NCI-H460 (cell line): Measurements from ENCODE around the gene TBCB. TPM values are rescaled to one million over a fixed set of nuclear protein-coding genes. Genes with fewer than 3 reads are reported as not detected.
"Not testable (repeated sequence)": the region's sequence is repeated elsewhere in the genome, so short reads cannot be mapped to it uniquely, and the experiment has no call there.

Source experiments
- DNase-seq: peaks from one replicate; pipeline ENCODE4 v3.0.0-alpha.2; 2016; ENCODE audit warnings: low read depth; ENCODE audit errors: extremely low read depth
- polyA plus RNA-seq: library from polyadenylated mRNA; depleted of rRNA; stranded (reverse); fragments of >200 nt; gene quantifications from 2 replicates; pipeline ENCODE4 v1.2.3, GENCODE V29; 2014; cell fraction: nucleus; rRNA removed
- total RNA-seq: library from RNA; depleted of rRNA; stranded (reverse); fragments of >200 nt; shearing (Covaris generic); gene quantifications from 2 replicates; pipeline ENCODE4 v1.2.3, GENCODE V29; 2014; rRNA removed

TBCB gene
- 147 and 154 TPM in 2 replicates for total RNA-seq
- 236 and 259 TPM in 2 replicates for polyA plus RNA-seq

- no peak for DNase-seq
Observed at GRCh38 chr19:36115453-36116343, at the start of gene TBCB. Gene TBCB (plus strand): TSS chr19:36115468. CDS start chr19:36115561, 93 bp downstream.

GRCh38 chr19:36067681-36068080 lies 47.6 kb upstream of the TBCB start:
- DNase-seq: no peak

GRCh38 chr19:36068810-36069499 lies 46.3 kb upstream of the TBCB start:
- DNase-seq: not testable (repeated sequence)

- DNase-seq: no peak
Observed at GRCh38 chr19:36072081-36072480, 43.2 kb upstream of the TBCB start.

GRCh38 chr19:36073121-36073876 lies 42.0 kb upstream of the TBCB start:
- DNase-seq: no peak

- DNase-seq: no peak
Observed at GRCh38 chr19:36079389-36079945, 35.8 kb upstream of the TBCB start.

- DNase-seq: no peak
Observed at GRCh38 chr19:36081385-36081784, 33.9 kb upstream of the TBCB start.

GRCh38 chr19:36081894-36082293 lies 33.4 kb upstream of the TBCB start:
- no peak for DNase-seq

GRCh38 chr19:36082916-36083315 lies 32.4 kb upstream of the TBCB start:
- no peak for DNase-seq

GRCh38 chr19:36084231-36085009 lies 30.8 kb upstream of the TBCB start:
- no peak for DNase-seq

GRCh38 chr19:36086326-36086725 lies 28.9 kb upstream of the TBCB start:
- no peak for DNase-seq

GRCh38 chr19:36089847-36090246 lies 25.4 kb upstream of the TBCB start:
- no peak for DNase-seq

- no peak for DNase-seq
Observed at GRCh38 chr19:36090910-36091695, 24.2 kb upstream of the TBCB start.

GRCh38 chr19:36092566-36092965 lies 22.7 kb upstream of the TBCB start:
- DNase-seq: no peak

GRCh38 chr19:36093146-36093662 lies 22.1 kb upstream of the TBCB start:
- DNase-seq: no peak

- no peak for DNase-seq
Observed at GRCh38 chr19:36093687-36094086, 21.6 kb upstream of the TBCB start.

GRCh38 chr19:36097036-36097435 lies 18.2 kb upstream of the TBCB start:
- DNase-seq: no peak

GRCh38 chr19:36099166-36099785 lies 16.0 kb upstream of the TBCB start:
- no peak for DNase-seq
